ENCODE results near the gene CFAP299. TPM values are rescaled to one million over a fixed set of nuclear protein-coding genes. Genes with fewer than 3 reads are reported as not detected.

Gene CFAP299
- total RNA-seq, 1 donor from 2014 or later, result 0.93 TPM

GRCh38 chr4:80568891-80569290 is 233.4 kb downstream of the CFAP299 start:
- no peak for TF ChIP-seq CTCF (IDR thresholded peaks at IDR 0.05; ENCODE audit: unreplicated experiment)
- no peak for DNase-seq (ENCODE audit: low spot score, unreplicated experiment)
- H3K4me1 Mint-ChIP-seq (ENCODE audit: low read depth), result peaks cover 13% of the 10 kb centered on the region
- no peak overlapping the region for H3K27ac Mint-ChIP-seq
- peaks cover 10% of the 10 kb centered on the region for H3K9me3 Mint-ChIP-seq (ENCODE audit: low read depth)
- no peak overlapping the region for H3K4me3 Mint-ChIP-seq (ENCODE audit: low read depth)
- no peaks in the 10 kb centered on the region for H3K27me3 Mint-ChIP-seq
- peaks cover 2% of the 10 kb centered on the region for H3K36me3 Mint-ChIP-seq (ENCODE audit: insufficient read depth)

- TF ChIP-seq CTCF (IDR thresholded peaks at IDR 0.05; ENCODE audit: unreplicated experiment), result no peak
- H3K27me3 Mint-ChIP-seq, result no peaks in the 10 kb centered on the region
- H3K9me3 Mint-ChIP-seq (ENCODE audit: low read depth), result peaks cover 17% of the 10 kb centered on the region
- DNase-seq (ENCODE audit: low spot score, unreplicated experiment), result no peak
- H3K4me1 Mint-ChIP-seq (ENCODE audit: low read depth), result peaks cover 3% of the 10 kb centered on the region
- H3K27ac Mint-ChIP-seq, result no peak overlapping the region
- H3K36me3 Mint-ChIP-seq (ENCODE audit: insufficient read depth), result peaks cover 2% of the 10 kb centered on the region
- no peak overlapping the region for H3K4me3 Mint-ChIP-seq (ENCODE audit: low read depth)
Observed at GRCh38 chr4:80576796-80577195, 241.3 kb downstream of the CFAP299 start.

GRCh38 chr4:80578001-80578400 is 242.5 kb downstream of the CFAP299 start:
- Mint-ChIP-seq H3K36me3 (ENCODE audit: insufficient read depth) (peaks cover 2% of the 10 kb centered on the region), H3K27ac (no peak overlapping the region), H3K27me3 (no peaks in the 10 kb centered on the region), H3K9me3 (ENCODE audit: low read depth) (peaks cover 14% of the 10 kb centered on the region), H3K4me3 (ENCODE audit: low read depth) (no peak overlapping the region), H3K4me1 (ENCODE audit: low read depth) (peaks cover 3% of the 10 kb centered on the region)
- TF ChIP-seq CTCF (IDR thresholded peaks at IDR 0.05; ENCODE audit: unreplicated experiment), result no peak
- DNase-seq (ENCODE audit: low spot score, unreplicated experiment), result no peak

GRCh38 chr4:80585542-80585941 is 250.0 kb downstream of the CFAP299 start:
- H3K36me3 Mint-ChIP-seq (ENCODE audit: insufficient read depth), result no peaks in the 10 kb centered on the region
- H3K9me3 Mint-ChIP-seq (ENCODE audit: low read depth), result no peaks in the 10 kb centered on the region

GRCh38 chr4:80586716-80587115 is 251.2 kb downstream of the CFAP299 start:
- no peak for TF ChIP-seq CTCF (IDR thresholded peaks at IDR 0.05; ENCODE audit: unreplicated experiment)
- H3K27me3 Mint-ChIP-seq, result no peaks in the 10 kb centered on the region
- H3K9me3 Mint-ChIP-seq (ENCODE audit: low read depth), result no peaks in the 10 kb centered on the region
- DNase-seq (ENCODE audit: low spot score, unreplicated experiment), result no peak
- H3K4me1 Mint-ChIP-seq (ENCODE audit: low read depth), result no peaks in the 10 kb centered on the region
- H3K4me3 Mint-ChIP-seq (ENCODE audit: low read depth), result no peak overlapping the region
- H3K27ac Mint-ChIP-seq, result no peak overlapping the region
- H3K36me3 Mint-ChIP-seq (ENCODE audit: insufficient read depth), result no peaks in the 10 kb centered on the region

More at GRCh38 chr4:80585542-80585941, 250.0 kb downstream of the CFAP299 start:
- no peaks in the 10 kb centered on the region for H3K27me3 Mint-ChIP-seq
- no peak for TF ChIP-seq CTCF (IDR thresholded peaks at IDR 0.05; ENCODE audit: unreplicated experiment)
- H3K4me3 Mint-ChIP-seq (ENCODE audit: low read depth), result no peak overlapping the region
- no peaks in the 10 kb centered on the region for H3K4me1 Mint-ChIP-seq (ENCODE audit: low read depth)
- no peak overlapping the region for H3K27ac Mint-ChIP-seq
- no peak for DNase-seq (ENCODE audit: low spot score, unreplicated experiment)
